Duodenal mucosa (tissue), 2 donors: ENCODE results near the gene CSNK2A1.

Experiments
- H3K27ac ChIP-seq: one replicate; pipeline ENCODE4 v1.7.0; 2013; ENCODE audit warnings: low read depth, low read length
- H3K27me3 ChIP-seq, 2 donors: one replicate each; pipeline ENCODE4 v1.7.0; 2013; ENCODE audit warnings: low read length in 2 of 2, control low read depth in 1 of 2; ENCODE audit not compliant: insufficient read depth in 2 of 2, control insufficient read depth in 1 of 2
- H3K36me3 ChIP-seq, 2 donors: one replicate each; pipeline ENCODE4 v1.7.0; 2013; ENCODE audit warnings: low read length in 2 of 2, control low read depth in 1 of 2; ENCODE audit not compliant: insufficient read depth in 2 of 2, control insufficient read depth in 1 of 2
- H3K4me1 ChIP-seq, 2 donors: one replicate each; pipeline ENCODE4 v1.7.0; 2013; ENCODE audit warnings: low read length in 2 of 2, control low read depth in 1 of 2; ENCODE audit not compliant: insufficient read depth in 2 of 2, control insufficient read depth in 1 of 2
- H3K4me3 ChIP-seq, 2 donors: one replicate each; pipeline ENCODE4 v1.7.0; 2013; ENCODE audit warnings: low read length in 2 of 2, low read depth in 1 of 2
- H3K9ac ChIP-seq, 2 donors: one replicate each; pipeline ENCODE4 v1.7.0; 2013; ENCODE audit warnings: low read length in 2 of 2, low read depth in 1 of 2
- H3K9me3 ChIP-seq, 2 donors: one replicate each; pipeline ENCODE4 v1.7.0; 2013; ENCODE audit warnings: low read length in 2 of 2, control low read depth in 1 of 2; ENCODE audit not compliant: control insufficient read depth in 1 of 2

Gene CSNK2A1

DNA sequence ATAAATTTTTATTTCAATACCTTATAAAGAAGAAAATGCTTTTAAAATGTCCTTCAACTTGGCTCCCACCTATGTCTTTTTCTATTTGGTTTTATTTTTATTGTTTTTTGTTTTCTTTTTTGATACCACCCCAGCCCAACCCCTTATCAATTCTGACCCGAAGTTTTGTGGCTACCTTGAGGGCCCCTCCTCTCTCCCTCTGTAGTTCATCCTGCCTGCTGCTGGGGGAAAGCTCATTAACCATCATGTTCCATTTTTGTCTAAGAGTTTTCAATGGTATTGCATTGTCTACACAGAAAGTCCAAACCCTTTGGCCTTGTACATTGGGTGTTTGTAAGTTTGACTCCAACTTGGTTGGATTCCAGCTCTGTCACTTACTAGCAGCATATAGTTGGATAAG, 5.3 kb upstream of the CSNK2A1 start:
- no peak overlapping the region for H3K9ac ChIP-seq
- H3K27ac ChIP-seq = no peak overlapping the region
- H3K36me3 ChIP-seq = no peaks in the 10 kb centered on the region
- no peak overlapping the region for H3K4me3 ChIP-seq
- no peaks in the 10 kb centered on the region for H3K4me1 ChIP-seq
- peaks cover 5 to 13% of the 10 kb centered on the region in 2 donors for H3K27me3 ChIP-seq
- H3K9me3 ChIP-seq = no peaks in the 10 kb centered on the region

GRCh38 chr20:547394-547793, 3.8 kb upstream of the CSNK2A1 start:
- no peaks in the 10 kb centered on the region for H3K9me3 ChIP-seq
- peaks cover under 1 to 6% of the 10 kb centered on the region in 2 donors for H3K4me1 ChIP-seq
- H3K4me3 ChIP-seq = no peak overlapping the region
- no peak overlapping the region for H3K27ac ChIP-seq
- H3K27me3 ChIP-seq = peaks cover 5 to 13% of the 10 kb centered on the region in 2 donors
- H3K36me3 ChIP-seq = no peaks in the 10 kb centered on the region
- H3K9ac ChIP-seq = no peak overlapping the region

DNA sequence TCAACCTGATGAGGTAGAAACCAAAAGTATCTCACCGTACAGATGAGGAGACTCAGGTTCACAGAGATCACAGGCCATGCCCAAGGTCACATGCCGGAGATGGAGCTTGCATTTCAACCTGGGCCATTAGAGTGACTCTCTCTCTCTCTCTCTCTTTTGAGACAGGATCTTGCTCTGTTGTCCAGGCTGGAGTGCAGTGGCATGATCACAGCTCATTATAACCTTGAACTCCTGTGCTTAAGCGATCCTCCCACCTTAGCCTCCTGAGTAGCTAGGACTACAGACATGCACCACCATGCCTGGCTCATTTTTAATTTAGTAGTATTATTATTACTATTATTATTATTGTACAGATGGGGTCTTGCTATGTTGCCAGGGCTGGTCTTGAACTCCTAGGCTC, 2.8 kb upstream of the CSNK2A1 start:
- H3K9ac ChIP-seq = no peak overlapping the region
- H3K9me3 ChIP-seq = no peaks in the 10 kb centered on the region
- no peak overlapping the region for H3K27ac ChIP-seq
- no peaks in the 10 kb centered on the region for H3K36me3 ChIP-seq
- H3K4me3 ChIP-seq = no peak overlapping the region
- H3K4me1 ChIP-seq = peaks cover 11 to 14% of the 10 kb centered on the region in 2 donors
- peaks cover 2 to 12% of the 10 kb centered on the region in 2 donors for H3K27me3 ChIP-seq

- H3K4me3 ChIP-seq = peak overlapping the region; percentile 86 to 88
Observed at GRCh38 chr20:544153-544725, 649 bp upstream of the CSNK2A1 start.

DNA sequence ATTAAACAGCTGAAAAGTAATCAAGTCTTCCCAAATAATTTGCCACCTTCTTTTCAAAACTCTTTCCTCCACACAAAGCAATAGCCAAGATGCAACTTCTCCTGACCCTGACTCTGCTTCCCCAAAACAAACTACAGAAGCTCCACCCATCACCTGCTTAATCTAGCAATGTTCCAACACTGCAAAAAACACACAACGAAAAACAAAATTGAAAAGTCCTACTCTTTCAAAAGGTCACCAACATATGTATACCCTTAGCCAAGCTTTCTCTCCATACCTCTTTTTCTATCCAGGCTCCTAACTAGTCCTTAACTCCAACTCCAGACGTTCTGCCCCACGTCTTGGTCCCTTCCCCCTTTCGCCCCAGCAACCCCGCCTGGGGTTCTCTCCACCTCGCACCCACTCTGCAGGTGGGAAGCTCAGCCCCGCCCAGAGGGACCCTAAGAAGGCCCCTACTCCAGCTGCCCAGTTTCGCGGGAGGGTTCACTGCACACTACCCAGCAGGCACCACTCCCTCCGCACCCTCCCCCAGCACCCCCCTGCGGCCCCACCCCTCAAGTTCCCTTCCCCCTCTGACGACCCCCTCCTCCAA, 717 bp downstream of the CSNK2A1 start:
- Histone ChIP-seq H3K9ac (peak overlapping the region; percentile 73 to 82), H3K27me3 (no peaks in the 10 kb centered on the region), H3K4me1 (peaks cover 32 to 39% of the 10 kb centered on the region in 2 donors), H3K4me3 (peak overlapping the region; percentile 86 to 88), H3K27ac (peak overlapping the region; percentile 83), H3K36me3 (no peaks in the 10 kb centered on the region), H3K9me3 (no peaks in the 10 kb centered on the region)

More at GRCh38 chr20:544153-544725, 649 bp upstream of the CSNK2A1 start:
- Histone ChIP-seq H3K27ac (no peak overlapping the region), H3K27me3 (no peaks in the 10 kb centered on the region), H3K4me1 (peaks cover 29 to 31% of the 10 kb centered on the region in 2 donors), H3K36me3 (no peaks in the 10 kb centered on the region), H3K9me3 (no peaks in the 10 kb centered on the region), H3K9ac (no peak overlapping the region)

DNA sequence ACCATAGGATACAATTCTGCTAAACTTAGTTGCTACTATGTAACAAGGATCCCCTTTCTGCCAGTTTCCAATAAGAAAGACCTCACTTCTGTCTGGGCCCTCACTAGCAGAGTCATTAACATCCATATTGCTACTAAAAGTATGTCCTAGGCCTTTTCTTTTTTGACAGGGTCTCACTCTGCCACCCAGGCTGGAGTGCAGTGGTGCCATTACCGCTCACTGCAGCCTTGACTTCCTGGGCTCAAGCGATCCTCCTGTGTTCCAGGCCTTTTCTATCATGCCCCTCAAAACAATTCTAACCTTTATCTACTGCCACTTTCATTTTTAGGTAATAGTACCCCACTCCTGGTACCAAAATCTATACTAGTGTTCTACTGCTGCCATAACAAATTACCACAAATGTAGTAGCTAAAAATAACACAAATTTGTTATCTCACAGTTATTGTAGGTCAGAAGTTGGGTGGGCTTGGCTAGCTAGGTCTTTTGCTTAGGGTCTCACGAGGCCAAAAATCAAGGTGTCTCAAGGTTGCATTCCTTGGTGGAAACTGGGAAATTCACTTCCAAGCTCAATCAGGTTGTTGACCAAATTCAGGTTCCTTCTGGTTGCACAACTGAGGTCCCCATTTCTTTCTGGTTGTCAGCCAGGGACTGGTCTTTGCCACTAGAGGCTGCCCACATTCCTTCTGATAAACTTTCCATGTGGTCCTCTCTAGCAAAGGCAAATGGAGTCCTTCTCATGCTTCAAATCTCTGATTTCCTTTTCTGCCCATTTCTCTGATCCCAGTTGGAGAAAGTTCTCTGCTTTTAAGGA, 3.0 kb downstream of the CSNK2A1 start:
- Histone ChIP-seq H3K27me3 (no peaks in the 10 kb centered on the region), H3K27ac (no peak overlapping the region), H3K4me1 (peaks cover 49 to 62% of the 10 kb centered on the region in 2 donors), H3K4me3 (peak overlapping the region; percentile 8 to 13), H3K9me3 (no peaks in the 10 kb centered on the region), H3K9ac (no peak overlapping the region), H3K36me3 (no peaks in the 10 kb centered on the region)

GRCh38 chr20:539848-540247, 3.7 kb downstream of the CSNK2A1 start:
- no peak overlapping the region for H3K27ac ChIP-seq
- H3K9ac ChIP-seq = no peak overlapping the region
- no peaks in the 10 kb centered on the region for H3K27me3 ChIP-seq
- no peaks in the 10 kb centered on the region for H3K36me3 ChIP-seq
- H3K4me1 ChIP-seq = peaks cover 51 to 68% of the 10 kb centered on the region in 2 donors
- H3K9me3 ChIP-seq = no peaks in the 10 kb centered on the region
- peak overlapping the region in 1 of 2 donors; percentile 26 for H3K4me3 ChIP-seq

GRCh38 chr20:539191-539590, 4.4 kb downstream of the CSNK2A1 start:
- H3K4me1 ChIP-seq = peaks cover 55 to 72% of the 10 kb centered on the region in 2 donors
- no peaks in the 10 kb centered on the region for H3K27me3 ChIP-seq
- H3K27ac ChIP-seq = no peak overlapping the region
- H3K36me3 ChIP-seq = no peaks in the 10 kb centered on the region
- H3K4me3 ChIP-seq = peak overlapping the region in 1 of 2 donors; percentile 26
- H3K9ac ChIP-seq = no peak overlapping the region
- no peaks in the 10 kb centered on the region for H3K9me3 ChIP-seq

DNA sequence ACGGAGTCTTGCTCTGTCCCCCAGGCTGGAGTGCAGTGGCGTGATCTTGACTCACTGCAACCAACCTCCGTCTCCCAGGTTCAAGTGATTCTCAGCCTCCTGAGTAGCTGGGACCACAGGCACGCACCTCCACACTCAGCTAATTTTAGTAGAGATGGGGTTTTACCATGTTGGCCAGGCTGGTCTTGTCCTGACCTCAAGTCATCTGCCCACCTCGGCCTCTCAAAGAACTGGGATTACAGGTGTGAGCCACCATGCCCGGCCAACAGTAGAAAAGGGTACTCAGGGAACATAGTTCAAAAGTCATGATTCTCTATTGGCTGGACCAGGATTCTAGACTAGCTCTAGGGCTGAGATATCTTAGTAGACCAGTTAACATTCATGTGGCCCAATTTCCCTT, 5.6 kb downstream of the CSNK2A1 start:
- Histone ChIP-seq H3K4me3 (no peak overlapping the region), H3K9ac (no peak overlapping the region), H3K36me3 (no peaks in the 10 kb centered on the region), H3K27ac (no peak overlapping the region), H3K9me3 (no peaks in the 10 kb centered on the region), H3K4me1 (peaks cover 65 to 85% of the 10 kb centered on the region in 2 donors), H3K27me3 (no peaks in the 10 kb centered on the region)

- H3K9me3 ChIP-seq = no peaks in the 10 kb centered on the region
- no peaks in the 10 kb centered on the region for H3K36me3 ChIP-seq
- no peak overlapping the region for H3K27ac ChIP-seq
- no peaks in the 10 kb centered on the region for H3K27me3 ChIP-seq
- peak overlapping the region; percentile 33 to 38 for H3K4me3 ChIP-seq
- peak overlapping the region; percentile 12 to 22 for H3K9ac ChIP-seq
- peaks cover 57 to 87% of the 10 kb centered on the region in 2 donors for H3K4me1 ChIP-seq
Observed at GRCh38 chr20:536426-537010, 7.1 kb downstream of the CSNK2A1 start.
